Panc1 (cell line): ENCODE measurements around the gene DRD2. TPM values are rescaled to one million over a fixed set of nuclear protein-coding genes. Genes with fewer than 3 reads are reported as not detected.

Source experiments
- ATAC-seq: fragments of 200-7000 bp; cut with Tn5 transposase; 2 replicates; pipeline ENCODE4 v1.9.1; 2020; ENCODE audit warnings: mild to moderate bottlenecking, moderate library complexity
- BruUV-seq: library from RNA; stranded (reverse); fragments of 400-500 nt; replicated peaks from 2 replicates; lab custom pipeline; 2021; lab: Mats Ljungman, UMichigan
- CTCF ChIA-PET: fragments of 300-600 bp; sonication (Branson Sonifier 250); formaldehyde crosslinking; loops from one replicate; lab custom pipeline; 2022; ENCODE audit warnings: antibody characterized with exemption; lab: Charles Lee
- POLR2A ChIA-PET: fragments of 300-600 bp; sonication (Branson Sonifier 250); formaldehyde crosslinking; loops from one replicate; lab custom pipeline; 2022; ENCODE audit warnings: antibody characterized with exemption; lab: Charles Lee
- DNase-seq: peaks from one replicate; pipeline ENCODE4 v3.0.0-alpha.2; 2010; ENCODE audit warnings: low read depth, low spot score
- H3K27ac ChIP-seq: 2 replicates; pipeline ENCODE4 v1.5.1; 2011; ENCODE audit warnings: mild to moderate bottlenecking, low read length, inconsistent platforms
- H3K27me3 ChIP-seq: fragments of 200-500 bp; sonication (Bioruptor generic); 2 replicates; pipeline ENCODE4 v1.6.0; 2014; ENCODE audit warnings: low read length, inconsistent platforms; ENCODE audit not compliant: control insufficient read depth, insufficient read depth
- H3K36me3 ChIP-seq: fragments of 200-500 bp; sonication (Bioruptor generic); 2 replicates; pipeline ENCODE4 v1.5.1; 2014; ENCODE audit warnings: inconsistent platforms, mild to moderate bottlenecking, low read length, moderate library complexity; ENCODE audit not compliant: control insufficient read depth, insufficient read depth
- H3K4me1 ChIP-seq: 2 replicates; pipeline ENCODE4 v1.5.1; 2011; ENCODE audit warnings: inconsistent platforms, mild to moderate bottlenecking, low read length, moderate library complexity; ENCODE audit not compliant: control insufficient read depth, insufficient read depth
- H3K4me3 ChIP-seq, 2 experiments: 2 replicates each; pipeline ENCODE4 v1.5.1; 2011 to 2012; ENCODE audit warnings: low read depth in 2 of 2, low read length in 2 of 2, mild to moderate bottlenecking in 2 of 2, inconsistent platforms in 1 of 2, moderate library complexity in 1 of 2
- H3K9me3 ChIP-seq: fragments of 200-500 bp; sonication (Bioruptor generic); 2 replicates; pipeline ENCODE4 v1.5.1; 2014; ENCODE audit warnings: low read depth, mild to moderate bottlenecking, inconsistent platforms, low read length, moderate library complexity; ENCODE audit not compliant: control insufficient read depth, insufficient read depth
- POLR2AphosphoS5 ChIP-seq: IDR thresholded peaks from 2 replicates; pipeline ENCODE4 v1.6.1; 2012; ENCODE audit warnings: mild to moderate bottlenecking, low read depth, low read length, moderate library complexity
- REST ChIP-seq, 2 experiments: IDR thresholded peaks; 2 replicates each; pipeline ENCODE4 v1.6.1; 2011 to 2012; ENCODE audit warnings: low read depth in 2 of 2, control low read depth in 1 of 2, low read length in 1 of 2, mild to moderate bottlenecking in 1 of 2, moderate library complexity in 1 of 2; ENCODE audit not compliant: insufficient read depth in 1 of 2
- SIN3A ChIP-seq: IDR thresholded peaks from 2 replicates; pipeline ENCODE4 v1.6.1; 2012; ENCODE audit warnings: low read depth, mild to moderate bottlenecking, low read length, moderate library complexity, borderline replicate concordance; ENCODE audit not compliant: insufficient read depth
- TCF7L2 ChIP-seq: IDR thresholded peaks from 2 replicates; pipeline ENCODE4 v1.6.1; 2011; ENCODE audit warnings: mild to moderate bottlenecking, low read depth, low read length, inconsistent platforms
- in situ Hi-C: cut with HindIII; loops from 2 replicates; pipeline ENCODE4 v1.10.0; 2016; ENCODE audit warnings: low sequenced_read_pairs, low pct_unique_long_range_greater_than_20kb
- intact Hi-C: fragments of 100-400 bp; cut with micrococcal nuclease; formaldehyde crosslinking; loops from one replicate; pipeline ENCODE4 v1.10.0; 2022; ENCODE audit not compliant: unreplicated experiment
- total RNA-seq: library from RNA; stranded (reverse); gene quantifications from one replicate; pipeline ENCODE4 v1.2.1, GENCODE V29; 2021; ENCODE audit not compliant: unreplicated experiment
- TF ChIP-seq, protein P1 (sequence below): fragments of 450-650 bp; IDR thresholded peaks from 2 replicates; pipeline ENCODE4 v1.5.1; 2017; ENCODE audit warnings: mild to moderate bottlenecking

The DRD2 gene
- total RNA-seq, 1 experiment from 2014 or later, result 5.3 TPM

DNA sequence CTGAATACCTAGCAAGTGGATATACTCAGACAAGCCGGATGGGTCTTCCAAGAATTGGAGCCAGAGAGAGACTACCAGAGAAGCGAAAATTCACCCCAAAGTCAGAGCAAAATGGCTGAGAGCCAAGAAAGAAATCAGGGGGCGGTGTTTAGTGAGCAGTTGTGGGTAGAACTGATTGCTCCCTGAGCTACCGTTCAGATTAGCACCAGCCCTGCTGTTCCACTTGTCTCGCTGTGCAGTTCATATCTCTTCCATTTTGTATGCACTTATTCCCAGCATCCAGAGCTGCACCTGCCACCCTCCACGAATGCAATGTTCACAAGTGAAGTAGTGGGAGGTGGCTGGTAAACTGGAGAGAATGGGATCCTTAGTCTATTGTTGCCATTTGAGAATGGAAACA lies 25.5 kb downstream of the DRD2 start:
- ATAC-seq, result no peak
- ChIA-PET POLR2A (no interaction called here), CTCF (no interaction called here)
- TF ChIP-seq REST (IDR thresholded peaks at IDR 0.05; ENCODE audit: insufficient read depth in 1 of 2, low read depth in 2 of 2, low read length in 1 of 2) (no peak), SIN3A (no peak), TCF7L2 (no peak), POLR2AphosphoS5 (no peak)
- TF ChIP-seq, protein P1, sequence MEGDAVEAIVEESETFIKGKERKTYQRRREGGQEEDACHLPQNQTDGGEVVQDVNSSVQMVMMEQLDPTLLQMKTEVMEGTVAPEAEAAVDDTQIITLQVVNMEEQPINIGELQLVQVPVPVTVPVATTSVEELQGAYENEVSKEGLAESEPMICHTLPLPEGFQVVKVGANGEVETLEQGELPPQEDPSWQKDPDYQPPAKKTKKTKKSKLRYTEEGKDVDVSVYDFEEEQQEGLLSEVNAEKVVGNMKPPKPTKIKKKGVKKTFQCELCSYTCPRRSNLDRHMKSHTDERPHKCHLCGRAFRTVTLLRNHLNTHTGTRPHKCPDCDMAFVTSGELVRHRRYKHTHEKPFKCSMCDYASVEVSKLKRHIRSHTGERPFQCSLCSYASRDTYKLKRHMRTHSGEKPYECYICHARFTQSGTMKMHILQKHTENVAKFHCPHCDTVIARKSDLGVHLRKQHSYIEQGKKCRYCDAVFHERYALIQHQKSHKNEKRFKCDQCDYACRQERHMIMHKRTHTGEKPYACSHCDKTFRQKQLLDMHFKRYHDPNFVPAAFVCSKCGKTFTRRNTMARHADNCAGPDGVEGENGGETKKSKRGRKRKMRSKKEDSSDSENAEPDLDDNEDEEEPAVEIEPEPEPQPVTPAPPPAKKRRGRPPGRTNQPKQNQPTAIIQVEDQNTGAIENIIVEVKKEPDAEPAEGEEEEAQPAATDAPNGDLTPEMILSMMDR, result no peak
- in situ Hi-C loops, result no loop called here
- DNase-seq, result no peak
- no TSS peak for BruUV-seq
- Histone ChIP-seq H3K36me3 (no peaks in the 10 kb centered on the region), H3K4me1 (peaks cover 15% of the 10 kb centered on the region), H3K4me3 (no peak overlapping the region), H3K27me3 (no peaks in the 10 kb centered on the region), H3K9me3 (no peaks in the 10 kb centered on the region), H3K27ac (no peak overlapping the region)
- intact Hi-C loops, result no loop called here

DNA sequence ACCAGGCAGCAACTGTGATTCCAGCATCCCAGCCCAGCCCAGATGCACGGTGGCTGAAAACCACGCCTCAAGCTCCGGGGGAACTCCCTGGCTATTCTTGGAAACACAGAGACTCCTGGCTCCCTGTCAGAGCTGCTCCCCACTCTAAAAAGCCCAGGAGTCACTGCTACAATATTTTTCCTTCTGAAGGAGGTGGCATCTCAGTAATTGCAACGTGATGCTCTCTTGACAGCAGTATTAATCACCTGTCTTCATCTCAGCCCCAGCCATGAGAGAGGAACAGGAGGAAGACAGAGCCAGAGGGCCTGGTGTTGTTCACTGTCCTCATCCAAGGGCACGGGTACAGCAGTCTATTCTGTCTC lies 26.9 kb downstream of the DRD2 start:
- 0 out of 2 replicates have a peak, but pooled peaks cover 2% of the 10 kb centered on the region for H3K27me3 ChIP-seq
- no peak overlapping the region for H3K4me3 ChIP-seq
- no peak overlapping the region for H3K27ac ChIP-seq
- in situ Hi-C loops, result no loop called here
- ATAC-seq, result no peak
- peaks cover 15% of the 10 kb centered on the region for H3K4me1 ChIP-seq
- TF ChIP-seq REST (IDR thresholded peaks at IDR 0.05; ENCODE audit: insufficient read depth in 1 of 2, low read depth in 2 of 2, low read length in 1 of 2) (no peak), POLR2AphosphoS5 (no peak), TCF7L2 (no peak), SIN3A (no peak)
- TF ChIP-seq, protein P1, result no peak
- H3K36me3 ChIP-seq, result no peaks in the 10 kb centered on the region
- ChIA-PET POLR2A (no interaction called here), CTCF (no interaction called here)
- DNase-seq, result no peak
- intact Hi-C loops, result no loop called here
- no peaks in the 10 kb centered on the region for H3K9me3 ChIP-seq
- BruUV-seq, result no TSS peak
